PC-9 (cell line): Measurements from ENCODE around the gene DKC1.

Experiments
- EZH2 ChIP-seq: fragments of 200-600 bp; sonication (generic); IDR thresholded peaks from 2 replicates; pipeline ENCODE4 v1.8.0; 2017; ENCODE audit warnings: antibody characterized with exemption, low read depth
- TF ChIP-seq, protein P1 (sequence below): fragments of 200-600 bp; sonication (generic); conservative IDR thresholded peaks from 2 replicates; pipeline ENCODE4 v1.6.1; 2017; ENCODE audit warnings: mixed run types, antibody characterized with exemption, mild to moderate bottlenecking, moderate library complexity

DNA sequence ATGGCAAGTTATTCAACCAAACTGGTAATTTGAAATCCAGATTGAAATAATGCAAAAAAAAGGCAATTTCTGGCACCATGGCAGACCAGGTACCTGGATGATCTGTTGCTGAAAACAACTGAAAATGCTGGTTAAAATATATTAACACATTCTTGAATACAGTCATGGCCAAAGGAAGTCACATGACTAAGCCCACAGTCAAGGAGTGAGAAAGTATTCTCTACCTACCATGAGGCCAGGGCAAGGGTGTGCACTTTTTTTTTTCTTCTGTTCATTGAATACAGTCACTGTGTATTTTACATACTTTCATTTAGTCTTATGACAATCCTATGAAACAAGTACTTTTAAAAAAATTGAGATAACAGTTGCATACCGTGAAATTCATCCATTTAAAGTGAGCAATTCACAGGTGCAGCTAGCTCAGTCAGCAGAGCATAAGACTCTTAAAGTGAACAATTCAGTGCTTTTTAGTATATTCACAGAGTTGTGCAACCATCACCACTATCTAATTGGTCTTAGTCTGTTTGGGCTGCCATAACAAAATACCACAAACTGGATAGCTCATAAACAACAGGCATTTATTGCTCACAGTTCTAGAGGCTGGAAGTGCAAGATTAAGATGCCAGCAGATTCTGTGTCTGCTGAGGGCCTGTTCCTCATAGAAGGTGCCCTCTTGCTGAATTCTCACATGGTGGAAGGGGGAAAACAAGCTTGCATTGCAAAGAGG, 47.4 kb downstream of the DKC1 start:
- no peak for TF ChIP-seq EZH2
- TF ChIP-seq, protein P1, sequence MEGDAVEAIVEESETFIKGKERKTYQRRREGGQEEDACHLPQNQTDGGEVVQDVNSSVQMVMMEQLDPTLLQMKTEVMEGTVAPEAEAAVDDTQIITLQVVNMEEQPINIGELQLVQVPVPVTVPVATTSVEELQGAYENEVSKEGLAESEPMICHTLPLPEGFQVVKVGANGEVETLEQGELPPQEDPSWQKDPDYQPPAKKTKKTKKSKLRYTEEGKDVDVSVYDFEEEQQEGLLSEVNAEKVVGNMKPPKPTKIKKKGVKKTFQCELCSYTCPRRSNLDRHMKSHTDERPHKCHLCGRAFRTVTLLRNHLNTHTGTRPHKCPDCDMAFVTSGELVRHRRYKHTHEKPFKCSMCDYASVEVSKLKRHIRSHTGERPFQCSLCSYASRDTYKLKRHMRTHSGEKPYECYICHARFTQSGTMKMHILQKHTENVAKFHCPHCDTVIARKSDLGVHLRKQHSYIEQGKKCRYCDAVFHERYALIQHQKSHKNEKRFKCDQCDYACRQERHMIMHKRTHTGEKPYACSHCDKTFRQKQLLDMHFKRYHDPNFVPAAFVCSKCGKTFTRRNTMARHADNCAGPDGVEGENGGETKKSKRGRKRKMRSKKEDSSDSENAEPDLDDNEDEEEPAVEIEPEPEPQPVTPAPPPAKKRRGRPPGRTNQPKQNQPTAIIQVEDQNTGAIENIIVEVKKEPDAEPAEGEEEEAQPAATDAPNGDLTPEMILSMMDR, result no peak
